Stimulated activated naive CD4-positive, alpha-beta T cell treated with Interleukin-2 at 50 U/mL for 16 hours (primary cell): ENCODE data around the gene TRAPPC2L.
"Not testable (repeated sequence)": the region's sequence is repeated elsewhere in the genome, so short reads cannot be mapped to it uniquely, and the experiment has no call there.

ENCODE experiments used
- DNase-seq: peaks from one replicate; lab custom pipeline; 2025; lab: John Stamatoyannopoulos, UW

Gene TRAPPC2L

GRCh38 chr16:88893127-88893968, 36.4 kb downstream of the TRAPPC2L start:
- no peak for DNase-seq

- DNase-seq, result not testable (repeated sequence)
Observed at GRCh38 chr16:88894266-88894665, 37.3 kb downstream of the TRAPPC2L start.

- no peak for DNase-seq
Observed at GRCh38 chr16:88894681-88895300, 37.9 kb downstream of the TRAPPC2L start.

GRCh38 chr16:88895335-88895734, 38.4 kb downstream of the TRAPPC2L start:
- DNase-seq, result no peak

GRCh38 chr16:88896238-88897070, 39.5 kb downstream of the TRAPPC2L start:
- no peak for DNase-seq

GRCh38 chr16:88897696-88898425, 40.9 kb downstream of the TRAPPC2L start:
- no peak for DNase-seq

- no peak for DNase-seq
Observed at GRCh38 chr16:88899901-88900661, 43.2 kb downstream of the TRAPPC2L start.

GRCh38 chr16:88900662-88901052, 43.7 kb downstream of the TRAPPC2L start:
- no peak for DNase-seq

- no peak for DNase-seq
Observed at GRCh38 chr16:88901718-88902337, 44.9 kb downstream of the TRAPPC2L start.

GRCh38 chr16:88902744-88903143, 45.8 kb downstream of the TRAPPC2L start:
- no peak for DNase-seq

GRCh38 chr16:88903267-88903666, 46.3 kb downstream of the TRAPPC2L start:
- no peak for DNase-seq

- no peak for DNase-seq
Observed at GRCh38 chr16:88904676-88905365, 47.9 kb downstream of the TRAPPC2L start.

GRCh38 chr16:88905563-88905962, 48.6 kb downstream of the TRAPPC2L start:
- DNase-seq, result no peak

GRCh38 chr16:88906020-88906419, 49.1 kb downstream of the TRAPPC2L start:
- no peak for DNase-seq

GRCh38 chr16:88906535-88907105, 49.7 kb downstream of the TRAPPC2L start:
- DNase-seq, result no peak

- DNase-seq, result no peak
Observed at GRCh38 chr16:88907768-88908167, 50.8 kb downstream of the TRAPPC2L start.

GRCh38 chr16:88908307-88908706, 51.4 kb downstream of the TRAPPC2L start:
- DNase-seq, result no peak

- no peak for DNase-seq
Observed at GRCh38 chr16:88909431-88910210, 52.7 kb downstream of the TRAPPC2L start.
